K562 (cell line): Measurements from ENCODE around the gene ROPN1L. TPM values are rescaled to one million over a fixed set of nuclear protein-coding genes. Genes with fewer than 3 reads are reported as not detected.

Experiments
- ATAC-seq: fragments of 200-7000 bp; cut with Tn5 transposase; 3 replicates; pipeline ENCODE4 v1.9.1; 2020; ENCODE audit warnings: moderate library complexity
- BruUV-seq: library from RNA; stranded (reverse); fragments of 400-500 nt; replicated peaks from 2 replicates; lab custom pipeline; 2021; lab: Mats Ljungman, UMichigan
- CTCF ChIA-PET: fragments of 300-600 bp; formaldehyde crosslinking; extraction: SDS; loops from one replicate; lab custom pipeline; 2021; ENCODE audit warnings: low intra/inter-chr PET ratio; lab: Yijun Ruan, JAX
- POLR2A ChIA-PET: fragments of 300-600, 350-650 bp; sonication (Branson Sonifier 250); formaldehyde crosslinking; extraction: SDS; loops from one replicate; lab custom pipeline; 2021; ENCODE audit warnings: antibody characterized with exemption, inconsistent platforms; lab: Yijun Ruan, JAX
- DNase-seq, 4 experiments: peaks; one replicate each; pipeline versions ENCODE4 v3.0.0 to v3.0.0-alpha.2; 2011 to 2018; ENCODE audit warnings: low spot score in 3 of 4, mixed read lengths in 3 of 4; ENCODE audit errors: extremely low read depth in 1 of 4
- FAIRE-seq: peaks from 2 replicates; lab custom pipeline; 2011; peaks lifted over from hg19 to GRCh38; lab: Jason Lieb, UNC
- H2AFZ ChIP-seq: 2 replicates; pipeline ENCODE4 v1.6.0; 2011; ENCODE audit warnings: low read depth, low read length, control low read depth, inconsistent platforms
- H3K27ac ChIP-seq: fragments of 200-600 bp; 3 replicates; pipeline ENCODE4 v1.8.0; 2011; ENCODE audit warnings: low read depth, mild to moderate bottlenecking, control low read depth, inconsistent platforms, low read length, moderate library complexity, mixed read lengths; ENCODE audit errors: extremely low read depth
- H3K27me3 ChIP-seq, 2 experiments: fragments of 300-600 bp in 1 of 2; 2 replicates in 1 of 2; 3 replicates in 1 of 2; pipeline versions ENCODE4 v1.6.0 to v1.8.0; 2011; ENCODE audit warnings: inconsistent platforms in 2 of 2, low read length in 2 of 2, mild to moderate bottlenecking in 1 of 2, mixed read lengths in 1 of 2, moderate library complexity in 1 of 2; ENCODE audit not compliant: control insufficient read depth in 2 of 2, insufficient read depth in 2 of 2
- H3K36me3 ChIP-seq: fragments of 300-600 bp; 3 replicates; pipeline ENCODE4 v1.8.0; 2011; ENCODE audit warnings: mild to moderate bottlenecking, low read length, inconsistent platforms; ENCODE audit not compliant: control insufficient read depth, insufficient read depth
- H3K4me1 ChIP-seq, 2 experiments: fragments of 200-600 bp in 1 of 2; replicated peaks in 1 of 2; 2 replicates in 1 of 2; 3 replicates in 1 of 2; pipeline versions ENCODE4 v1.5.1 to v1.8.0; 2011; ENCODE audit warnings: inconsistent platforms in 2 of 2, low read length in 2 of 2, mild to moderate bottlenecking in 1 of 2, mixed read lengths in 1 of 2, moderate library complexity in 1 of 2; ENCODE audit not compliant: control insufficient read depth in 2 of 2, insufficient read depth in 2 of 2
- H3K4me2 ChIP-seq: 2 replicates; pipeline ENCODE4 v1.6.1; 2011; ENCODE audit warnings: low read length, control low read depth, inconsistent platforms, mixed read lengths; ENCODE audit not compliant: insufficient read depth
- H3K4me3 ChIP-seq: fragments of 200-600 bp; sonication (generic), shearing (Covaris generic); 2 replicates; pipeline ENCODE4 v1.5.1; 2016; ENCODE audit warnings: control low read depth, inconsistent platforms
- H3K79me2 ChIP-seq: fragments of 200-600 bp; 3 replicates; pipeline ENCODE4 v1.8.0; 2011; ENCODE audit warnings: low read length, inconsistent platforms; ENCODE audit not compliant: control insufficient read depth, insufficient read depth
- H3K9ac ChIP-seq, 2 experiments: 2 replicates each; pipeline versions ENCODE4 v1.6.0 to v1.6.1; 2011; ENCODE audit warnings: low read depth in 2 of 2, low read length in 2 of 2, control low read depth in 1 of 2, inconsistent platforms in 1 of 2, mild to moderate bottlenecking in 1 of 2, mixed read lengths in 1 of 2; ENCODE audit not compliant: insufficient read depth in 1 of 2
- H3K9me1 ChIP-seq: one replicate; pipeline ENCODE4 v1.6.0; 2011; ENCODE audit warnings: inconsistent platforms, mild to moderate bottlenecking, low read length, moderate library complexity; ENCODE audit not compliant: control insufficient read depth, insufficient read depth
- H3K9me3 ChIP-seq: replicated peaks from 2 replicates; pipeline ENCODE4 v1.5.1; 2011; ENCODE audit warnings: low read depth, low read length, inconsistent platforms; ENCODE audit not compliant: control insufficient read depth, insufficient read depth
- H4K20me1 ChIP-seq: replicated peaks from 2 replicates; pipeline ENCODE4 v1.6.1; 2011; ENCODE audit warnings: low read length, inconsistent platforms, mixed read lengths; ENCODE audit not compliant: control insufficient read depth, insufficient read depth
- BACH1 ChIP-seq: fragments of 200-800 bp; sonication (Bioruptor generic); IDR thresholded peaks from 2 replicates; pipeline ENCODE4 v1.6.1; 2016; ENCODE audit warnings: missing genetic modification characterization, missing compliant biosample characterization
- DNMT1 ChIP-seq: fragments of 450-650 bp; IDR thresholded peaks from 2 replicates; pipeline ENCODE4 v1.6.1; 2016; ENCODE audit warnings: antibody characterized with exemption, mild to moderate bottlenecking
- ETS2 ChIP-seq: IDR thresholded peaks from 2 replicates; pipeline ENCODE4 v1.6.1; 2016; ENCODE audit warnings: borderline replicate concordance, missing genetic modification characterization, mild to moderate bottlenecking, moderate library complexity, missing compliant biosample characterization; ENCODE audit not compliant: poor library complexity, severe bottlenecking
- HMG20A ChIP-seq: fragments of 450-650 bp; formaldehyde crosslinking; conservative IDR thresholded peaks from 2 replicates; pipeline ENCODE4 v1.4.0; 2020; ENCODE audit warnings: mild to moderate bottlenecking, mixed read lengths
- HMGN3 ChIP-seq: IDR thresholded peaks from 2 replicates; pipeline ENCODE4 v1.6.1; 2011; ENCODE audit warnings: borderline replicate concordance, low read depth, mild to moderate bottlenecking, mixed read lengths, low read length; ENCODE audit not compliant: insufficient read length; ENCODE audit errors: extremely low read depth
- MBD2 ChIP-seq: sonication (generic); IDR thresholded peaks from 2 replicates; pipeline ENCODE4 v1.6.1; 2016; ENCODE audit warnings: low read depth, borderline replicate concordance
- POLR2AphosphoS2 ChIP-seq: IDR thresholded peaks from 2 replicates; pipeline ENCODE4 v1.6.1; 2012; ENCODE audit warnings: low read length, improper control_type of control experiment
- RBM39 ChIP-seq: fragments of 200-400 bp; formaldehyde crosslinking; optimal IDR thresholded peaks from 2 replicates; pipeline ENCODE3; 2018; ENCODE audit warnings: low read depth, low read length
- SMARCA5 ChIP-seq: fragments of 450-650 bp; IDR thresholded peaks from 2 replicates; pipeline ENCODE4 v1.6.1; 2016
- THAP12 ChIP-seq: fragments of 250-450 bp; sonication (Bioruptor Pico); IDR thresholded peaks from 2 replicates; pipeline ENCODE4 v1.9.0; 2021; ENCODE audit warnings: mild to moderate bottlenecking, inconsistent platforms
- ZFP36 ChIP-seq: fragments of 150-350 bp; IDR thresholded peaks from 2 replicates; pipeline ENCODE4 v1.6.1; 2018; ENCODE audit warnings: low read length, low read depth; ENCODE audit not compliant: partially characterized antibody
- WGBS: fragments of 100-300 bp; shearing (Covaris generic); methylation state at CpG from one replicate; pipeline ENCODE4 v1.1.6; 2016; ENCODE audit warnings: low coverage, mixed read lengths; ENCODE audit not compliant: insufficient coverage; ENCODE audit errors: missing lambda C conversion rate; 5-methylcytosine and 5-hydroxymethylcytosine counted together
- in situ Hi-C: fragments of 300-500 bp; cut with MboI; formaldehyde crosslinking; loops from 4 replicates; pipeline ENCODE4 v1.15.0; 2018; ENCODE audit warnings: inconsistent platforms, mixed read lengths
- intact Hi-C: fragments of 100-400 bp; cut with micrococcal nuclease; formaldehyde crosslinking; loops from 2 replicates; pipeline ENCODE4 v1.14.2; 2022
- polyA plus RNA-seq, 8 experiments: library from polyadenylated mRNA; depleted of rRNA in 4 of 8; stranded (reverse) in 5 of 8; unstranded in 3 of 8; fragments of >200 nt; fragmentation: Nextera tagmentation in 2 of 8; fragmentation: Illumina TruSeq in 1 of 8; extraction: Ambion mirVana in 2 of 8; extraction: Trizol in 1 of 8; gene quantifications; 2 replicates each; pipeline versions ENCODE4 v1.2.1 to v1.2.3, GENCODE V29; 2011 to 2014; ENCODE audit warnings: inconsistent platforms in 1 of 8, missing spikeins in 1 of 8
- total RNA-seq, 7 experiments: library from RNA; depleted of rRNA in 6 of 7; stranded (reverse); fragments of >200 nt in 6 of 7; fragmentation: Illumina TruSeq in 2 of 7; extraction: Trizol in 2 of 7; gene quantifications; 2 replicates each; pipeline versions ENCODE4 v1.2.1 to v1.2.3, GENCODE V29; 2011 to 2021; ENCODE audit warnings: low replicate concordance in 1 of 7
- TF ChIP-seq, protein P1 (sequence below): sonication (generic); formaldehyde crosslinking; IDR thresholded peaks from 2 replicates; pipeline ENCODE4 v1.8.0; 2022; ENCODE audit warnings: missing genetic modification reagents, mild to moderate bottlenecking, borderline replicate concordance

The ROPN1L gene
- total and polyA plus RNA-seq, 9 of the 15 experiments (the other 6 are each of a cell fraction or from before 2014, with no cell fraction given) = 0.04 to 0.85 (median 0.24) TPM; not detected in 3

GRCh38 chr5:10461041-10461440 is 19.4 kb downstream of the ROPN1L start:
- ATAC-seq = no peak
- no peak overlapping the region for H3K4me2 ChIP-seq
- H3K9me3 ChIP-seq = no peaks in the 10 kb centered on the region
- ChIA-PET CTCF (no interaction called here), POLR2A (no interaction called here)
- in situ Hi-C loops (loop anchor here (25.0 kb wide), 1 partner anchor 701 kb away; no protein-coding TSS in a partner anchor), intact Hi-C loops (no loop called here)
- peaks cover 66 to 84% of the 10 kb centered on the region in 2 experiments for H3K27me3 ChIP-seq
- peaks cover 0 to 7% of the 10 kb centered on the region in 2 experiments; a peak in 2 of 5 replicates for H3K4me1 ChIP-seq
- no peaks in the 10 kb centered on the region for H3K79me2 ChIP-seq
- FAIRE-seq = no peak
- no TSS peak for BruUV-seq
- no peak for DNase-seq
- H3K4me3 ChIP-seq = no peak overlapping the region
- H3K9me1 ChIP-seq = no peaks in the 10 kb centered on the region
- WGBS = 2% methylated on average over 12 of the region's 12 CpGs
- no peak overlapping the region for H2AFZ ChIP-seq
- H3K36me3 ChIP-seq = no peaks in the 10 kb centered on the region
- TF ChIP-seq POLR2AphosphoS2 (no peak), BACH1 (no peak), RBM39 (no peak), DNMT1 (no peak), SMARCA5 (no peak), ZFP36 (no peak), ETS2 (tag) (no peak), HMG20A (CRISPR knock-in tag) (no peak), MBD2 (no peak), THAP12 (CRISPR knock-in tag) (no peak), HMGN3 (no peak)
- TF ChIP-seq, protein P1, sequence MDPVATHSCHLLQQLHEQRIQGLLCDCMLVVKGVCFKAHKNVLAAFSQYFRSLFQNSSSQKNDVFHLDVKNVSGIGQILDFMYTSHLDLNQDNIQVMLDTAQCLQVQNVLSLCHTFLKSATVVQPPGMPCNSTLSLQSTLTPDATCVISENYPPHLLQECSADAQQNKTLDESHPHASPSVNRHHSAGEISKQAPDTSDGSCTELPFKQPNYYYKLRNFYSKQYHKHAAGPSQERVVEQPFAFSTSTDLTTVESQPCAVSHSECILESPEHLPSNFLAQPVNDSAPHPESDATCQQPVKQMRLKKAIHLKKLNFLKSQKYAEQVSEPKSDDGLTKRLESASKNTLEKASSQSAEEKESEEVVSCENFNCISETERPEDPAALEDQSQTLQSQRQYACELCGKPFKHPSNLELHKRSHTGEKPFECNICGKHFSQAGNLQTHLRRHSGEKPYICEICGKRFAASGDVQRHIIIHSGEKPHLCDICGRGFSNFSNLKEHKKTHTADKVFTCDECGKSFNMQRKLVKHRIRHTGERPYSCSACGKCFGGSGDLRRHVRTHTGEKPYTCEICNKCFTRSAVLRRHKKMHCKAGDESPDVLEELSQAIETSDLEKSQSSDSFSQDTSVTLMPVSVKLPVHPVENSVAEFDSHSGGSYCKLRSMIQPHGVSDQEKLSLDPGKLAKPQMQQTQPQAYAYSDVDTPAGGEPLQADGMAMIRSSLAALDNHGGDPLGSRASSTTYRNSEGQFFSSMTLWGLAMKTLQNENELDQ (CRISPR knock-in tag) = no peak
- peaks cover 5% of the 10 kb centered on the region; the same call in 1 of the 2 replicates for H4K20me1 ChIP-seq
- no peak overlapping the region for H3K9ac ChIP-seq
- H3K27ac ChIP-seq = no peak overlapping the region
